GM21423 (cell line): ENCODE data around the gene PADI1.

ENCODE experiments used
- ATAC-seq: cut with Tn5 transposase; IDR thresholded peaks from one replicate; pipeline ENCODE4 v1.9.1; 2021; ENCODE audit warnings: mild to moderate bottlenecking, moderate library complexity; ENCODE audit not compliant: unreplicated experiment

Gene PADI1

DNA sequence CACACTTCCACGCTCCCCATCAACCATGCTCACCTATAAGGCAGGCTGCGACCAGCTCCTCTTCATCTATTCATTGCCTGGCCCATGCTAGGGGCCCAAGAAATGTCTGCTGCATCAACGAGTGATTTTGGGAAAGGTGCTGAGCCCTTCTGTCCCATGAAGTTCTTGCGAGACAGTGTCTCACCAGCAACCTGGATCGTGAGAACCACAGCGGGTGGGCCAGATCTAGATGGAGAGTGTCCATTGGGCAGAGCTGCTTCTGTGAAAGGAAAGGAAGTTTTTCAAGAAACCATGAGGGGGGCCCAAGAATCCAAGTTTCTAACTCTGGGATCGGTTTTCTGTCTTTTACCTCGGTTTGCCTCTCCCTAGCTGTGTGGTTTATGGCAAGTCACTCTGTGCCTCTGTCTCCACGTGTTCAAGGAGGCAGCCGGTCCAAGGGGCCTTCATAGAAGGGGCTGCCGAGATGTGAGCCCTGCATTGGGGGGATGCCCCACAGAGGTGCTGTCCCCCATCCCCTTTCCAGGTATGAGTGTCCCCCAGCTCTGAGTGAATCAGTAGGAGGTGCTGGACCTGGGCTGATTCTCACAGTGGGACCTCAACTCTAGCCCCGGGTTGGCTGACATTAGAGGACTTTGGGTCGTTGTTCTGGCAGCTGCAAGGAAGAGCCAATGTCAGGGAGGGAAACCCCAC lies 8.3 kb upstream of the PADI1 start:
- no peak for ATAC-seq

DNA sequence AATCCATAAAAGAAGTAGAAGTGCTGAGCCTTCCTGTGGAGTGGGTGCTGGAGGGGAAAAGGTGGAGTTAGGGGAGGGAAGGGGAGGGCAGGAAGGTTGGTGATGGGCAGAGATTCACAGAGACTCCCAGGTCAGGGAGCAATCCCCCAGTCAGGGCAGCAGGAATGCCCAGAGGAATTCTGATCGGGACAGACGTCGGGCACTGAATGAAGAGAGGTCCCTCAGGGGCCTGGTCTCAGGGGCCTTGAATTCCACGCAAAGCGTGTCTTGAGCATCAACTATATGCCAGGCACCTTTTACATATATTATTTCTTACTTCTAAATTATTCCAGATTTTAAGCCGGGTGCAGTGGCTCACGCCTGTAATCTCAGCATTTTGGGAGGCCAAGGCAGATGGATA lies 7.2 kb upstream of the PADI1 start:
- ATAC-seq, result no peak

DNA sequence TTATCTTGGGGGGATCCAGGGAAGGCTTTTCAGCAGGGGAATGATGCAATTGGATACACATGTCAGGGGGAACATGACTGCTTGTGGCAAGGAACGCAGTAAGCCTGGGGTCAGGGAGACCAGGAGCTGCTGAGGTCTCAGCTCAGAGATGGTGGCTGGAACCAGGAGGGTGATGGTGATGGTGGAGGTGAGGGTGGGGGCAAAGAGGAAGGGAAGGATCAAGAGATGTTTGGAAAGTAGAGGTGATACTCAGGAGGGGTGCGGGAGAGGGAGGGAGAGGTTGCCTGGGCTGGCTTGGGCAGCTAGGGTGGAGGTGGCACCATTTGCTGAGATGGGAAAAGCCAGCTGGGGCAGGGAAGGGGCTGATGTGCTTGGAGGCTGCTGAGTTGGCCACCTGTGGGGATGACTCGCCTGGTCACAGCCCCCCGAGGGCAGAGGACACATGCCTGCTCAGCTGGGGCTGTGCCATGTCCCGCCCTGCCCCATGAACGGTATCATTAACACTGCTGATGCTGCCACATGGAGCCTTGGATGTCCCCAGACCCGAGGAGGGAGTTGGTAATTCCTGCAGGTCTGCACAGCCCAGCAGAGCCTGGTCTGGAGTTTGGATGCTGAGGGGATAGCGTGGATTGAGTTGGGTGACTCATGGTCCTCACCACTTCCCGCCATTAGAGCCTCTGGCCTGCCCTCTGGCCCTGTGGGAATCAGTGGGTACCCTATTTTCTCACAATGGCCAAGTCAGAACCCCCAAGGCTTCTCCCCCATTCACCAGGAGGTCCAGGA lies 6.3 kb upstream of the PADI1 start:
- ATAC-seq, result no peak

DNA sequence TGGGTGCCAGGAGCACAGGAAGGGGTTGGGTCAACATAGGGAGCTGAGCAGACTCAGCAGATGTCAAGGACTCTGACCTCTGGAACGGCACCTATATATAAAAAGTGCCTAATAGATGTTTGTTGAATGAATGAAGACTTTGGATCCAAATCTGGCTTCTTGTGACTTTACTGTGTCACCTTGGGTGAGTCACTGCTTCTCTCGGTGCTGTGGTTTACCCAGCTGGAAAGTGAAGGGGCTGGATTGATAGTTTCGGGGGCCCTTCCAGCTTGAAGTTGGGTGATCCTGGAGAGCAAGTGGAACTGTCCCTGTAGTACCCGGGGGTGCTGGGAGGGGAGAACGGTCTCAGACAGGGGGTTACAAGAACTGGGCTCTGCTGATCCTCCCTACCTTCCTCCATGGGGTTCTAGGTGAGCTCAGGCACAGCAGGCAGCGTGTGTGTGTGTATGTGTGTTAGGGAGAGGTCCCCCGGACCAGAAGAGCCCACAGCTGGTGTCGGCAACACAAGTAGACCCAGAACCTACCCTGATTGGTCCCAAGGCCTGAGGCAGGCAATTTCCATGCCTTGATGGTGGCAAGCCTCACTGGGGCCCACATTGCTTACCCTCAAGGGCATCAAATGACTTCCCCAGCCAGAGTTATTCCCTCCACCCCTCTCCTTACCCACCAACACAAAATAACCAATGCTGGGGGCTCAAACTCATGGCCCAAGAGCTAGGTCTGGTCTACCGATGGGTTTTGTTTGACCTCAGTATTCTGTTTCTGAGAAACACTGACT lies 5.5 kb upstream of the PADI1 start:
- ATAC-seq, result no peak

DNA sequence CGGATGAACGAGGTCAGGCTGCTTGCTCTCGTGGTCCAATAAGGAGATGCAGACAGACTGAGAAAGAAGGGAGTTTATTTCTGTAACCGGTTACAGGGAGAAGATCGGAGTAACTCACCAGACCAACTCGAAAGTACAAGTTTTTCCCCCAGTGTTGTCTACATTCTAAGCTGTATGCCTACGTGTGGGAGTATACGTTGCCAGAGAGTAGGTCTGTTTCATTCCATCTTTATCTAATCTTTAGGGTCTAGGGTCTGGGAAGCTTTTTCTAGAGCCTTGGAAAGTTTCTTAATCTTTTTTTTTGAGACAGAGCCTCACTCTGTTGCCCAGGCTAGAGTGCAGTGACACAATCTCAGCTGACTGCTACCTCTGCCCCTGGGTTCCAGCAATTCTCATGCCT lies 4.7 kb upstream of the PADI1 start:
- ATAC-seq, result no peak

DNA sequence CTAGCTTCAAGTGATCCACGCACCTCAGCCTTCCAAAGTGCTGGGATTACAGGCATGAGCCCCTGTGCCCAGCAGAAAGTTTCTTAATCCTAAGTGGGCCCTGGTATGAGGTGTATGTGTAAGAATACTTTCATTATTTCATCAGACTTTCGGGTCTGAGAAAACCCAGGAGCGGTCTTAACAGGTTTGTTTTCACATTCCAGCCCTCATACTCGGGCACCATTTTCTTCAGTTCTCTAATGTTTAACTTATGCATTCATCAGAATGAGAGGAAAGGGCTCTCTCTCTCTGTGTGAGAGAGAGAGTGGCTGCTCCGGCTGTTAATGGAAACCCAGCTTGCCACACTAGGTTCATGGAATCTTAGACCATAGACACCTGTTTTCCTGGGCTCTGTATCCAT lies 4.2 kb upstream of the PADI1 start:
- no peak for ATAC-seq

DNA sequence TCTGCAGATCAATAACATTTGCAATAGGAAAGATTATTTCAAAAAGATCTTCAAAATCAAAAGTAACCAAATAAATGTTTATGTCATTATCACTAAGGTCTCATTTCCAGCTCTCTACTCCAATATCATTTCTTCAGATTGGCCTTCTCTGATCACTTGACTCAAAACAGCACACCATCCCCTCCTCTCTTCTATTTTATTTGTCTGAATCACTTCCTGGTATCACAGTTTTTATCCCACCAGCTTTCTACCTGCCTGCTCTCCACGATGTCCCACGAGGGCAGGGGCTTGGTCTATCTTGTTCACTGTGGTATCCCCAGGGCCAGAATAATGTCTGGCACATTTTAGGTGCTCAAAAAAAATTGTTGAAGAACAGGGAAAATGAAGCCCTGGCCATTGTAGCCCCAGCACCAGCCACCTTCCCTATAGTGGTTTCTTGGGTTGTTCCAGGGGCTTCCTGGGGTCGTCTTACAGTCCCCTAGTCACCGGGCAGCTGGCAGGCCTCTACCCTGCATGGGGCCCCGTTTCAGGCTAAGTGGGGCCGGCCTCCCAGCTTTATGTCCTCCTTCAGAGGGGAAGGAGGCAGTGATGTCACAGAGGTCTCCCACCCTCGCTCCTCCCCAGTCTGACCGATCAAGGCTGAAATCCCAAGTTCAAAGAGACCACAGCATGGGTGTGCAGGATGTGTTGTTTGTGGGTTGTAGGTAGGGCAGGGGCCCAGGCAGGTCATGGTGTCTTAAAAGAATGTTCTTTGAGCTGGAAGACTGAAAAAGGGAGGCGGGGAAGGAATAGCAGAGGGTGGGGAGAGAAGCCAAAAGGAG lies 3.5 kb upstream of the PADI1 start:
- ATAC-seq, result no peak

DNA sequence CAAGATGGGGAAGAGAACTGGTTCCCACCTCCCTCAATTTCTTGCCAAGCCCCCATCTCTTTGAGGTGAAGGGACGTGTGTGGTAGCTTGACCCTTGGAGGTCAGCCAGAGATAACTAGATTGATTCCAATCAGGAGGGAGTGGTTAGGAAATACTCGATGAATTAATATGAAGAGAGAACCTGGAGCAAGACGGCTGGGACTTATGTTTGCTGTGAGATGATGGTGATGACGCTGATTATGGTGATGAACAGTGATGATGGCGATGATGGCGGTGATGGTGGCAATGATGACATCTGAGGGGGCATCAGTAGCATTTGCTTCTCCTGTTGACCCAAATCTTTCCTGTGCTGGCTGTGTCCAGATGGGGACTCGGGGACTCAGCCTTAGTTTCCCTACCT lies 724 bp downstream of the PADI1 start:
- ATAC-seq, result no peak

DNA sequence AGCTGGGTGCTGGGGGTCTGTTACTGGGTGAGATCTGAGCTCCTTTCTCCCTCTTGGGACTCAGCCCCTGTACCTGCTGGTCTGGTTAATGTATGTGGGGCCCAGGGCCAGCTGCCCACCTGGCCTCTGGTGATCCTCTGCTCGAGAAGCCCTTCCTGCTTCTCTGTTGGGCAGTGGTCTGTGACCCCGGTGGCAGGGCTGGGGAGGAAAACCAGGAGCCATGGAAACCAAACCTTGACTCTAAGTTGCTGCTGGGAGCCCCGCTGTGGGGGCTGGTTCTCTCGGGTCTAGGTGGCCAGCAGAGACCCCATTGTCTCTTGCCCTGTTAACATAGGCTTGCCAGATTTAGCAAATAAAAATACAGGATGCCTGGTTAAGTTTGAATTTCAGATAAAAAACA lies 1.3 kb downstream of the PADI1 start:
- ATAC-seq, result no peak

DNA sequence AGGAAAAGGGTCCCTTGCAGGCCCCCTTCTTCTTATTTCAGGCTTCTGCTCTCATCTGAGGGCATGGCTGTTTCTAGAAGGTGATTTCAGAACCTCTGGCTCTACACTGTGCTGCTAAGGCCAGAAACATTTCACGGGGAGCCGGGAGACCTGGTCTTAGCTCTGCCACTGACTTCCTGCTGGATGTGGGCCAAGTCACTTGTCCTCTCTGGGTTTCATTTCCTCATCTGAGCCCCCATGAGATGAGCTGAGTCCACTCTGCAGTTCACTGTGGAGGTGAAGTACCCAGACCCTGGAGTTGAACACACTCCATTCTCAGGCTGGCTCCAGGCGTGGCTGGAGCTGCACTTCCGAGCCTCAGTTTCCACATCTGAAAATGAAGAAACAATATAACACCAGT lies 2.1 kb downstream of the PADI1 start:
- ATAC-seq, result peak; percentile 56

DNA sequence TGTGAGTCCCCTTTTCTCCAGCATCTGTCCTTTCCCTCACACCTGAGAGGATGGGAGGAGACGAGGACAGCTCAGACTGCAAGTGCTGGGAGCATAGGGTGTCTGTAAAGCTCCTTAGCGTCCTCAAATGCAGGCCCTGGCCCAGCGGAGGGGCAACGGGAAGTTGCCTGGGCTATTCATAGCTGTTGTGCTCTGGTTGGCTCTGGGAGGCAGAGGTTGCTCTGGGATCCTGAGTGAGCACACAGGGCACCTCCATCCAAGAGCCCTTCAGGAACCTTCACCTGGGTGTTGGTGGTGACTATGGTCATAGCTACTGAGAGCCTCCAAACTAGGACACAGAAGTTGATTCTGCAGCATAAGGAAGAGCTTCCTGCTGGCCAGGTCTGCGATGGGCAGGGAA lies 2.6 kb downstream of the PADI1 start:
- ATAC-seq, result peak; percentile 2

DNA sequence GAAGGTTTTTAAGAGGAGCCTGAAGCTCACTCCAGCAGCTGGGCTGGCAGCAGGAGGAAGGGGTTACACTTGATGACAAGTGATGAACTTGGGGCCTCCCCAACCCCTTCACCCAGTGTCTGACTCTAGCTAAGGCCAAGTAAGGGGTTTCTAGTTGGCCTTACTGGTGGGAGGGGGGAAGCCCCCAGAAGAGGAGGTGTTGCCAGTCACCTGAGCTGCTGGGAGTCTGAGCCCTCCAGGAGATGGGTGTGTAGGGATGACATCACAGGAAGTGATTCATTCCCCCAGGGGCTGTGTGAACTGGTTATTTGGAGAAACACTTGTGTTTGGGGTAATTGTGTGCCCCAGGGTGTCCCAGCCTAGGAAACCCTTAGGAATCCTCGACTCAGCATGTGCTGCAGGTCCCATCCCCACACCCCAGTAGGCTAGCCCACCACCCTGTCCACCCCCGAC lies 3.1 kb downstream of the PADI1 start:
- peak; percentile 60 for ATAC-seq

DNA sequence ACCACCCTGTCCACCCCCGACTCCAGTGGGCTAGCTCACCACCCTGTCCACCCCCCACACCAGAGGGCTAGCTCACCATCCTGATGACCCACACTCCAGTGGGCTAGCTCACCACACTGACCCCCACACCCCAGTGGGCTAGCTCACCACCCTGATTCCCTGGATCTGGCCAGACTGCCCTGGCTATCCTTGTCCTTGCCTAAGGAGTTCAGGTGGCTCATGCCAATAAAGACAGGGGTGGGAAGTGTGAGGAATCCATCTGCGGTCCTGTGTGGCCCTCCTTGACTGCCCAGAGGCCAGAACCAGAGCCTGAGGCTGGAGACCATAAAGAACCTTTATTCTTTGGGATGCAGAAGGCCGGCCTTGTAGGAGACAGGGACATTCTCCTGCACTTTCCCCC lies 3.6 kb downstream of the PADI1 start:
- ATAC-seq, result no peak

DNA sequence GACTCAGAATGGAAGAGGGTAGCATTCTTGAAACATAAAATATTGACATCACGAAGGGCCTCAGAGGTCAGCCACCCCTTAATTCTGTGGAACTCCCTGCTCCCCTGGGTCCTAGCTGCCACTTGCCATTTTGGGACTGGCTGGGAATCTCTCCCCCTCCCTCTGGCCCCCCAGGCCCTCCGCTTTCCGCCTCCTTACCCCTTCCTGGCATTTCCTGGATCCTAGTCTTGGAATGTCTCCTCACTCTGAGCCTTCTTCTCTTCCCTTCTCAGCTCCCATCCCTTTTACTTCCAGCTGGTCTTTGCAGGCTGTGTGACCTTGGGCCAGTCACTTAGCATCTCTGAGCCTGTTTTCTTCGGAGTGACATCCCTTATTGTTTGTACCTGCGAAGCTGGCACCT lies 4.5 kb downstream of the PADI1 start:
- ATAC-seq, result no peak

DNA sequence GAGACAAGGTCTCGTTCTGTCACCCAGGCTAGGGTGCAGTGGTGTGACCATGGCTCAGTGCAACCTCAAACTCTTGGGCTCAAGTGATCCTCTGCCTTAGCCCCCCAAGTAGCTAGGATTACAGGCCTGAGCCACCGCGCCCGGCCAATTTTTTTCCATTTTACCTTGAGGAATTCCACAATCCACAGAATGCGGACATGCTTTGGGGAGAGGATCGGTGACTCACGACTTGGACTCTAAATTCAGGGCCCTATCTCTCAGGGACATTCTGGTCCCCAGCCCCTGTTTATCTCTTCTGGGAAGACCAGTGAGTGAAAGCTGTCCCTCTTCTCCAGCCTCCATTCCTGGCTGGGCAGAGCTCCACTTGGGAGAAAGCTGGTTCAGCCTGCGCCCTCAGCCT lies 5.2 kb downstream of the PADI1 start:
- no peak for ATAC-seq

DNA sequence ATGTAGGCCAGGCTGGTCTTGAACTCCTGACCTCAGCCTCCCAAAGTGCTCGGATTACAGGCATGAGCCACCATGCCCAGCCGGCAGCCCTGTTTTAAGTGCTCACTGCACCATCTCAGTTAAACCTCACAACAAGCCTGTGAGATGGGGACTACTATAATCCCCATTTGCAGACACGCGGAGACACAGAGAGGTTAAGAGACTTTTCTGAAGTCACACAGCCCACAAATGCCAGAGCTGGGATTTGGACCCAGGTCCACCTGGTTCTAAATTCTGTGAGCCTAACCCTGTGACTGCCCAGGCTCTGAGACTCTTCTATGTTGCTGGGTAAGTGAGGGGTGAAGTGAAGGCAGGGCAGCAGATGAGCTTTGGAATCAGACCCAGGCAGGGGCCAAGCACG lies 6.4 kb downstream of the PADI1 start:
- no peak for ATAC-seq

DNA sequence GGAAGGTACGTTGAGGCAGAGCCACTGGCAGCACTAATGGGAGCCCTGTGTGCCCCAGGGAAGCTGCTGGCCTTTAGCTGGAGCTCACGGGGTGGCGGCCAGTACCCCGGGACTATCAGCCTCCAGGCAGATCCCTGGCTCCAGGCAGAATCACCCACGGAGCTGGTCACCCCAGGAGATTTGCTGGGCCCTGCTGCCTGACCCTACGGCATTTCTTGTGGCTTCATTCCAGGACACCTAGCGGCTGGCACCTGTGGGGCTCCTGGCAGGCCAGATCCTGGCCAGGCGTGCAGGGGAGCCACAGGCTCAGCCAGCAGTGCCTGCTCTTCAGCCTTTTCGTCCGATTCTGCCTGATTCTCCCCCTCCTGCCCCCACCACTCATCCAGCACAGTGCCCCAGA lies 7.1 kb downstream of the PADI1 start:
- no peak for ATAC-seq

DNA sequence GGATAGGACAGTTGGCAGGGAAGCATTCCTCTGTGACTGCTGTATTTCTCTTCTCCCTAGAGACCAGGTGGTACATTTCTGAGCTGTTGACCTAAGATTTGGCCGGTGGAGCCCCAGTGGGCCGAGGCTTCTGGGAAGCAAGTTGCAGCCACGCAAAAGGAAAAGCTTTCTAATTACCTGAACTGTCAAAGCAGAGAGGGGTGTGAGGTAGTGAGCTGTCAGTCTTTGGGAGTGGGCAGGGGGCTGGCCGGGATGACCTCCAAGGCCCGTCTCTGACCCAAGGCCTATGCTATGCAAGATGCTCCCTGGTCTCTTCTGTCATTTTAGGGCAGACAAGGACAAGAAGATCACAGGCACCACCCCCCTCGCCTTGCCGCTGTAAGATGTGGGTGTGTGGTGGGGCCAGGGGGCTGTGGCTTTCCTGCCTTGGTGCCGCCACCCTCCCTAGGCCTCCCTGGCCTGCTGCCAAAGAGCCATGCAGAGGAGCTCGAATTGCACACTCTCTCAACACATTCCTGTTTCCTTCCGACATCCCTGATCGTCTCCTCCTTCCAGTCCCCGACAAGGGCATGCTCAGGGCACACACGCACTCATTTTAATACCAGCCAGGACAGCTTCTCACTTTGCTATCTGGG lies 7.7 kb downstream of the PADI1 start:
- ATAC-seq, result no peak

DNA sequence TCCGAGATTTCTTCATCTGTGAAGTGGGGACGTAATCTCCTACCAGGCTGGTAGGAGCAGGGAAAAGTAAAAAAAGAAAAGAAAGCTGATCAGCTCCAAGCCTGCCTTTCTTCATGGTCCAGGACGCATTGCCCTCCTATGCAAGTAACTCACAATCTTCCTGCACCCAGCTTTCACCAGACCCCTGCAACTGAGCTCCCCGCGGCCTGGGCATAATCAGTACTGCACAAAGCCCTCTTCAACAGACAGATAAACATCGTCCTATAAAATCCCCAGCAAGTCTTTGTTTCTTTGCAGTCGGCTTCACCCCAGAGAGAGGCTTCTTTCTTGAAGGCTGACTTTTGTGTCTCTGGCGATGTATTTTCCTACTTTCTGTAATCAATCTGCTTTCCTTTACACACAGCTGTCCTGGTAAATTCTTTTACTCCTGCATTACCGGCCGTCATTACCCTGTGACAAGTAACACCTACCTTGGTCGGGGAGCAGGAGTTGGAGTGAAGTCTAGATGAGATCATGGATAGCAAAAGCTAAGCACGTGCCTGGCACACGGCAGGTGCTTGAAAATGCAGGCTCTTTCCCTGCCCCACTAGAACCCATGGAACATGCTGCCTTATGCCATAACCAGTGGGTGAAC lies 8.3 kb downstream of the PADI1 start:
- no peak for ATAC-seq

DNA sequence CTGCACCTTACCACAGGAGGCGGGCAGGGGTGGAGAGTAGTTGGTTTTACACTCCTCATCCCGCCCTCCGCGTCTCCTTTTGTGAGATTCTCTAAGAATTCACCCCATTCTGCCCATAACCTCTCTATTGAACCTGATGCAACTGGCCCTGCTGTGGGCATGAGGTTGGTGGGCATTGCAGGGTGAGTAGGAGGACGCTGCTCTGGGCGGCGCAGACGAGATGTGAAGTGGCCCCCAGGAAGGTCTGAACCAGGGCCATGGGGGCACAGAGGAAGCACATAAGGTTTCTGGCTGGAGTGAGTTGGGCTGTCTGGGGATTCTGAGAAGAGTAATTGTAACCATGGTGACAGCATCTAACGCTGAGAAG lies 8.8 kb downstream of the PADI1 start:
- no peak for ATAC-seq
